GM12878 (cell line): ENCODE measurements around the gene CCNB1. TPM values are rescaled to one million over a fixed set of nuclear protein-coding genes. Genes with fewer than 3 reads are reported as not detected.
A peak's percentile ranks its signal among the peaks of the same experiment; 100 is the strongest.

Source experiments
- CREB1 ChIP-seq: IDR thresholded peaks from 2 replicates; pipeline ENCODE4 v1.6.1; 2012; ENCODE audit warnings: low read depth, mild to moderate bottlenecking, inconsistent platforms
- CREM ChIP-seq: IDR thresholded peaks from 2 replicates; pipeline ENCODE4 v1.6.1; 2014; ENCODE audit warnings: antibody characterized with exemption, low read depth
- FOS ChIP-seq: IDR thresholded peaks from 3 replicates; pipeline ENCODE4 v1.6.1; 2011; ENCODE audit warnings: borderline replicate concordance; ENCODE audit not compliant: insufficient read length; ENCODE audit errors: extremely low read depth
- FOXM1 ChIP-seq: IDR thresholded peaks from 2 replicates; pipeline ENCODE4 v1.6.1; 2012; ENCODE audit warnings: low read depth, mild to moderate bottlenecking, inconsistent platforms, low read length, moderate library complexity
- GABPA ChIP-seq: IDR thresholded peaks from 2 replicates; pipeline ENCODE4 v1.6.1; 2014; ENCODE audit warnings: antibody characterized with exemption, low read depth, mild to moderate bottlenecking, inconsistent platforms
- GATAD2B ChIP-seq: fragments of 450-650 bp; conservative IDR thresholded peaks from 2 replicates; pipeline ENCODE4 v1.6.1; 2017; ENCODE audit warnings: low read depth, mild to moderate bottlenecking, moderate library complexity
- HCFC1 ChIP-seq: fragments of 150-350 bp; IDR thresholded peaks from 2 replicates; pipeline ENCODE4 v1.6.1; 2014; ENCODE audit warnings: low read length
- HDGF ChIP-seq: fragments of 450-650 bp; IDR thresholded peaks from 2 replicates; pipeline ENCODE4 v1.6.1; 2016; ENCODE audit warnings: antibody characterized with exemption
- IRF4 ChIP-seq: IDR thresholded peaks from 2 replicates; pipeline ENCODE4 v1.6.1; 2011; ENCODE audit warnings: low read depth, low read length
- KAT2A ChIP-seq: conservative IDR thresholded peaks from 2 replicates; pipeline ENCODE4 v1.6.1; 2011; ENCODE audit warnings: low read depth, low read length; ENCODE audit not compliant: control insufficient read depth
- LARP7 ChIP-seq: fragments of 450-650 bp; IDR thresholded peaks from 2 replicates; pipeline ENCODE4 v1.6.1; 2017; ENCODE audit warnings: mild to moderate bottlenecking
- MEF2A ChIP-seq: IDR thresholded peaks from 2 replicates; pipeline ENCODE4 v1.6.1; 2011; ENCODE audit warnings: low read depth, mild to moderate bottlenecking, low read length, moderate library complexity; ENCODE audit not compliant: insufficient read depth
- MTA3 ChIP-seq: IDR thresholded peaks from 2 replicates; pipeline ENCODE4 v1.6.1; 2012; ENCODE audit warnings: low read length, inconsistent platforms, borderline replicate concordance
- MXI1 ChIP-seq: fragments of 150-350 bp; IDR thresholded peaks from 2 replicates; pipeline ENCODE4 v1.6.1; 2011; ENCODE audit warnings: low read depth, mild to moderate bottlenecking, inconsistent platforms, low read length, improper control_type of control experiment
- NBN ChIP-seq: fragments of 450-650 bp; IDR thresholded peaks from 2 replicates; pipeline ENCODE4 v1.6.1; 2016
- NR2F1 ChIP-seq: fragments of 450-650 bp; conservative IDR thresholded peaks from 2 replicates; pipeline ENCODE4 v1.6.1; 2017; ENCODE audit warnings: mild to moderate bottlenecking
- RELA ChIP-seq: fragments of 450-650 bp; IDR thresholded peaks from 2 replicates; pipeline ENCODE4 v1.8.0; 2014; ENCODE audit warnings: borderline replicate concordance; ENCODE audit not compliant: partially characterized antibody
- SIX5 ChIP-seq: IDR thresholded peaks from 2 replicates; pipeline ENCODE4 v1.6.1; 2011; ENCODE audit warnings: mild to moderate bottlenecking, low read depth, low read length, moderate library complexity; ENCODE audit not compliant: severe bottlenecking
- TCF7 ChIP-seq: IDR thresholded peaks from 2 replicates; pipeline ENCODE4 v1.6.1; 2014; ENCODE audit warnings: antibody characterized with exemption, borderline replicate concordance
- YY1 ChIP-seq: IDR thresholded peaks from 2 replicates; pipeline ENCODE4 v1.6.1; 2011; ENCODE audit warnings: low read depth, mild to moderate bottlenecking, low read length
- ZBED1 ChIP-seq: IDR thresholded peaks from 2 replicates; pipeline ENCODE4 v1.6.1; 2016; ENCODE audit warnings: borderline replicate concordance
- ZNF217 ChIP-seq: fragments of 450-650 bp; IDR thresholded peaks from 2 replicates; pipeline ENCODE4 v1.6.1; 2017; ENCODE audit warnings: antibody characterized with exemption, mild to moderate bottlenecking
- polyA plus RNA-seq, 11 experiments: library from polyadenylated mRNA; depleted of rRNA in 4 of 11; unstranded in 6 of 11; stranded (reverse) in 5 of 11; fragments of >200 nt; fragmentation: Nextera tagmentation in 4 of 11; fragmentation: Illumina TruSeq in 1 of 11; extraction: Ambion mirVana in 4 of 11; extraction: Trizol in 1 of 11; gene quantifications; 1 replicate in 1 of 11; 2 replicates in 10 of 11; pipeline versions ENCODE4 v1.2.1 to v1.2.3, GENCODE V29; 2011 to 2016; ENCODE audit warnings: inconsistent platforms in 2 of 11, missing spikeins in 2 of 11, low read depth in 1 of 11
- total RNA-seq, 4 experiments: library from RNA; depleted of rRNA in 3 of 4; stranded (reverse); fragments of >200 nt in 3 of 4; fragmentation: Illumina TruSeq in 1 of 4; extraction: Trizol in 1 of 4; gene quantifications; 2 replicates each; pipeline versions ENCODE4 v1.2.1 to v1.2.3, GENCODE V29; 2013 to 2021
- TF ChIP-seq, protein P1 (sequence below): fragments of 450-650 bp; IDR thresholded peaks from 2 replicates; pipeline ENCODE4 v1.6.1; 2016; ENCODE audit warnings: mild to moderate bottlenecking, moderate library complexity, borderline replicate concordance
- TF ChIP-seq, protein P2 (sequence below): fragments of 450-650 bp; IDR thresholded peaks from 2 replicates; pipeline ENCODE4 v1.6.1; 2017; ENCODE audit warnings: low read depth, mild to moderate bottlenecking, moderate library complexity
- TF ChIP-seq, protein P3 (sequence below): fragments of 450-650 bp; IDR thresholded peaks from 2 replicates; pipeline ENCODE4 v1.6.1; 2016; ENCODE audit warnings: mild to moderate bottlenecking

The CCNB1 gene
- total and polyA plus RNA-seq, 10 of the 15 experiments (the other 5 are each of a cell fraction or from before 2014, with no cell fraction given): 148 to 403 (median 210) TPM

DNA sequence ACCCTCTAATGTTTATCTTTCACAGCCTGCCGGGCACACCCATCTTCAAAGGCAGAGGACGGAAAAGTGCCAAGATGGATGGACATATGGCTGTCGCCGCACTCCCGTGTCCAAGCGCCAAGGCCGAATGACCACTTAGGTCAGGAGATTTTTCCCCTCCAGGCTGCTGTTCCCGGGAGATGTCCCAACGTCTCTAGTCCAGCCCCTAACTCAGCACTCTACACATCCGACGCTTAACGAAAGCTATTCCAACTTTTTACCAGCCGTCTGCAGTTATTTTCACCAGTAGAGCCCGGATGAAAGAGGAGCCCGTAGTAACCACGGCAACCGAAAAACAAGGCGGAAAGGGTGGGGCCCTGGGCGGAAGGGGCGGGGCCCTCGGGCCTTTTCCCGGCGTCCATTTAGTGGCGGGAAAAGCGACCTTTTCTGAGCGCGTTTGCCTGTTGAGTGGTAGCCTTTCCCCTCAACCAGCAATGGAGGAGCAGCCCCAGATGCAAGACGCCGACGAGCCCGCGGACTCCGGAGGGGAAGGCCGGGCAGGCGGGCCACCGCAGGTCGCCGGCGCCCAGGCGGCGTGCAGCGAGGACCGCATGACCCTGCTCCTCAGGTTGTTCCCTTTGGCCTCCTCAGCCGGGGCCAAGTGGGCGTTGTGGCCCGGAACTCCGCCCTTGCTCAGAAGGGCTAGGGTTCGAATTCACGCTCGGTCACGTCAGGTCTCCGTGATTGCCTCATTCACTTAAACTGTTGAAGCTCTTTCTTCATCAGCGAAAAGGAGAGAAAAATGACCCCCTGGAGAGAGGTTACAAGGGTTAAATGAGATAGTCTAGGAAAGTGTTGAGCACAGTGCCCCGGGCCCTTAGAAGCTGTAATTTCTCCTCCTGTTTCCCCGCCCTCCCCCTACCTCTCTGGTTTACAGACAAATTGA lies 22.5 kb downstream of the CCNB1 start, which contains the start of gene CENPH (continued):
- TF ChIP-seq, protein P1, sequence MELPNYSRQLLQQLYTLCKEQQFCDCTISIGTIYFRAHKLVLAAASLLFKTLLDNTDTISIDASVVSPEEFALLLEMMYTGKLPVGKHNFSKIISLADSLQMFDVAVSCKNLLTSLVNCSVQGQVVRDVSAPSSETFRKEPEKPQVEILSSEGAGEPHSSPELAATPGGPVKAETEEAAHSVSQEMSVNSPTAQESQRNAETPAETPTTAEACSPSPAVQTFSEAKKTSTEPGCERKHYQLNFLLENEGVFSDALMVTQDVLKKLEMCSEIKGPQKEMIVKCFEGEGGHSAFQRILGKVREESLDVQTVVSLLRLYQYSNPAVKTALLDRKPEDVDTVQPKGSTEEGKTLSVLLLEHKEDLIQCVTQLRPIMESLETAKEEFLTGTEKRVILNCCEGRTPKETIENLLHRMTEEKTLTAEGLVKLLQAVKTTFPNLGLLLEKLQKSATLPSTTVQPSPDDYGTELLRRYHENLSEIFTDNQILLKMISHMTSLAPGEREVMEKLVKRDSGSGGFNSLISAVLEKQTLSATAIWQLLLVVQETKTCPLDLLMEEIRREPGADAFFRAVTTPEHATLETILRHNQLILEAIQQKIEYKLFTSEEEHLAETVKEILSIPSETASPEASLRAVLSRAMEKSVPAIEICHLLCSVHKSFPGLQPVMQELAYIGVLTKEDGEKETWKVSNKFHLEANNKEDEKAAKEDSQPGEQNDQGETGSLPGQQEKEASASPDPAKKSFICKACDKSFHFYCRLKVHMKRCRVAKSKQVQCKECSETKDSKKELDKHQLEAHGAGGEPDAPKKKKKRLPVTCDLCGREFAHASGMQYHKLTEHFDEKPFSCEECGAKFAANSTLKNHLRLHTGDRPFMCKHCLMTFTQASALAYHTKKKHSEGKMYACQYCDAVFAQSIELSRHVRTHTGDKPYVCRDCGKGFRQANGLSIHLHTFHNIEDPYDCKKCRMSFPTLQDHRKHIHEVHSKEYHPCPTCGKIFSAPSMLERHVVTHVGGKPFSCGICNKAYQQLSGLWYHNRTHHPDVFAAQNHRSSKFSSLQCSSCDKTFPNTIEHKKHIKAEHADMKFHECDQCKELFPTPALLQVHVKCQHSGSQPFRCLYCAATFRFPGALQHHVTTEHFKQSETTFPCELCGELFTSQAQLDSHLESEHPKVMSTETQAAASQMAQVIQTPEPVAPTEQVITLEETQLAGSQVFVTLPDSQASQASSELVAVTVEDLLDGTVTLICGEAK: peak; percentile 89
- TF ChIP-seq MEF2A (0 out of 2 replicates have a peak, but pooled peaks have one; percentile 4), FOS (no peak), LARP7 (peak; percentile 71), GABPA (peak; percentile 89), CREB1 (peak; percentile 38), GATAD2B (peak; percentile 45; the same call in 1 of the 2 replicates), ZBED1 (no peak), MXI1 (peak; percentile 76), RELA (no peak), NBN (0 out of 2 replicates have a peak, but pooled peaks have one; percentile 13), NR2F1 (peak; percentile 92), TCF7 (no peak), FOXM1 (no peak), YY1 (peak; percentile 80), ZNF217 (no peak), HDGF (no peak), IRF4 (no peak), KAT2A (no peak), HCFC1 (0 out of 2 replicates have a peak, but pooled peaks have one; percentile 25), CREM (peak; percentile 26; the same call in 1 of the 2 replicates), SIX5 (no peak), MTA3 (no peak)
- TF ChIP-seq, protein P2, sequence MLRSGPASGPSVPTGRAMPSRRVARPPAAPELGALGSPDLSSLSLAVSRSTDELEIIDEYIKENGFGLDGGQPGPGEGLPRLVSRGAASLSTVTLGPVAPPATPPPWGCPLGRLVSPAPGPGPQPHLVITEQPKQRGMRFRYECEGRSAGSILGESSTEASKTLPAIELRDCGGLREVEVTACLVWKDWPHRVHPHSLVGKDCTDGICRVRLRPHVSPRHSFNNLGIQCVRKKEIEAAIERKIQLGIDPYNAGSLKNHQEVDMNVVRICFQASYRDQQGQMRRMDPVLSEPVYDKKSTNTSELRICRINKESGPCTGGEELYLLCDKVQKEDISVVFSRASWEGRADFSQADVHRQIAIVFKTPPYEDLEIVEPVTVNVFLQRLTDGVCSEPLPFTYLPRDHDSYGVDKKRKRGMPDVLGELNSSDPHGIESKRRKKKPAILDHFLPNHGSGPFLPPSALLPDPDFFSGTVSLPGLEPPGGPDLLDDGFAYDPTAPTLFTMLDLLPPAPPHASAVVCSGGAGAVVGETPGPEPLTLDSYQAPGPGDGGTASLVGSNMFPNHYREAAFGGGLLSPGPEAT: peak; percentile 81
- TF ChIP-seq, protein P3, sequence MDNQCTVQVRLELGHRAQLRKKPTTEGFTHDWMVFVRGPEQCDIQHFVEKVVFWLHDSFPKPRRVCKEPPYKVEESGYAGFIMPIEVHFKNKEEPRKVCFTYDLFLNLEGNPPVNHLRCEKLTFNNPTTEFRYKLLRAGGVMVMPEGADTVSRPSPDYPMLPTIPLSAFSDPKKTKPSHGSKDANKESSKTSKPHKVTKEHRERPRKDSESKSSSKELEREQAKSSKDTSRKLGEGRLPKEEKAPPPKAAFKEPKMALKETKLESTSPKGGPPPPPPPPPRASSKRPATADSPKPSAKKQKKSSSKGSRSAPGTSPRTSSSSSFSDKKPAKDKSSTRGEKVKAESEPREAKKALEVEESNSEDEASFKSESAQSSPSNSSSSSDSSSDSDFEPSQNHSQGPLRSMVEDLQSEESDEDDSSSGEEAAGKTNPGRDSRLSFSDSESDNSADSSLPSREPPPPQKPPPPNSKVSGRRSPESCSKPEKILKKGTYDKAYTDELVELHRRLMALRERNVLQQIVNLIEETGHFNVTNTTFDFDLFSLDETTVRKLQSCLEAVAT: peak; percentile 68; the same call in 1 of the 2 replicates
